ENCODE measurements around the gene CDS2. TPM values are rescaled to one million over a fixed set of nuclear protein-coding genes. Genes with fewer than 3 reads are reported as not detected.

The CDS2 gene
- total and polyA plus RNA-seq, 2 of the 13 experiments (the other 11 are each of a cell fraction or from before 2014, with no cell fraction given): 81.3 to 153 TPM

GRCh38 chr20:5119435-5120184 lies 7.2 kb upstream of the CDS2 start, which contains the start of gene PCNA (continued):
- TF ChIP-seq NFAT5 (CRISPR knock-in tag; IDR thresholded peaks at IDR 0.05): peak; percentile 78
- TF ChIP-seq REL (CRISPR knock-in tag; conservative IDR thresholded peaks at IDR 0.05): peak; percentile 100
- TF ChIP-seq ZNF678 (CRISPR knock-in tag; IDR thresholded peaks at IDR 0.05): peak; percentile 100
- TF ChIP-seq NFE2L1 (CRISPR knock-in tag; IDR thresholded peaks at IDR 0.05; ENCODE audit: borderline replicate concordance): peak; percentile 98; the same call in 1 of the 2 replicates
- TF ChIP-seq CBX5 (CRISPR knock-in tag; IDR thresholded peaks at IDR 0.05; ENCODE audit: borderline replicate concordance): no peak
- peak; percentile 92 for TF ChIP-seq U2AF1 (optimal IDR thresholded peaks at IDR 0.05; ENCODE audit: low read depth, low read length)
- peak; percentile 96; the same call in 1 of the 2 replicates for TF ChIP-seq SP140L (CRISPR knock-in tag; IDR thresholded peaks at IDR 0.05; ENCODE audit: borderline replicate concordance)
- no peak for TF ChIP-seq ATM (IDR thresholded peaks at IDR 0.05; ENCODE audit: borderline replicate concordance)
- no peak for TF ChIP-seq PBX2 (CRISPR knock-in tag; IDR thresholded peaks at IDR 0.05)
- TF ChIP-seq EZH2 (conservative IDR thresholded peaks at IDR 0.05; ENCODE audit: low read depth, low read length): no peak
- TF ChIP-seq DNMT1 (CRISPR knock-in tag; IDR thresholded peaks at IDR 0.05): peak; percentile 98
- TF ChIP-seq, protein P1, sequence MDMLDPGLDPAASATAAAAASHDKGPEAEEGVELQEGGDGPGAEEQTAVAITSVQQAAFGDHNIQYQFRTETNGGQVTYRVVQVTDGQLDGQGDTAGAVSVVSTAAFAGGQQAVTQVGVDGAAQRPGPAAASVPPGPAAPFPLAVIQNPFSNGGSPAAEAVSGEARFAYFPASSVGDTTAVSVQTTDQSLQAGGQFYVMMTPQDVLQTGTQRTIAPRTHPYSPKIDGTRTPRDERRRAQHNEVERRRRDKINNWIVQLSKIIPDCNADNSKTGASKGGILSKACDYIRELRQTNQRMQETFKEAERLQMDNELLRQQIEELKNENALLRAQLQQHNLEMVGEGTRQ (IDR thresholded peaks at IDR 0.05; ENCODE audit: low read depth, low read length): no peak
- TF ChIP-seq, protein P1 (CRISPR knock-in tag; IDR thresholded peaks at IDR 0.05; ENCODE audit: borderline replicate concordance): peak; percentile 82; the same call in 1 of the 2 replicates
- TF ChIP-seq NAIF1 (CRISPR knock-in tag; IDR thresholded peaks at IDR 0.05; ENCODE audit: borderline replicate concordance): peak; percentile 97
- peak; percentile 38 for TF ChIP-seq TEAD3 (CRISPR knock-in tag; optimal IDR thresholded peaks at IDR 0.05; ENCODE audit: borderline replicate concordance)
- TF ChIP-seq BRD4 (CRISPR knock-in tag; IDR thresholded peaks at IDR 0.05): peak; percentile 95
- peak; percentile 35; the same call in 1 of the 2 replicates for TF ChIP-seq ZNF660 (CRISPR knock-in tag; IDR thresholded peaks at IDR 0.05; ENCODE audit: borderline replicate concordance, low read depth)
- peak; percentile 51 for TF ChIP-seq PHF5A (CRISPR knock-in tag; IDR thresholded peaks at IDR 0.05; ENCODE audit: low read depth, unreplicated experiment)
- TF ChIP-seq ZNF792 (CRISPR knock-in tag; IDR thresholded peaks at IDR 0.05): peak; percentile 90
- TF ChIP-seq RAD51 (IDR thresholded peaks at IDR 0.05; ENCODE audit: borderline replicate concordance): no peak
- no peak for TF ChIP-seq ZNF549 (CRISPR knock-in tag; IDR thresholded peaks at IDR 0.05)

Measured in HepG2 (cell line).